ENCODE data around the gene HTR1B. TPM values are rescaled to one million over a fixed set of nuclear protein-coding genes. Genes with fewer than 3 reads are reported as not detected.

The HTR1B gene
- polyA plus RNA-seq, 2 of the 4 experiments (the other 2 are of a cell fraction), result 0.12 TPM; not detected in 1

DNA sequence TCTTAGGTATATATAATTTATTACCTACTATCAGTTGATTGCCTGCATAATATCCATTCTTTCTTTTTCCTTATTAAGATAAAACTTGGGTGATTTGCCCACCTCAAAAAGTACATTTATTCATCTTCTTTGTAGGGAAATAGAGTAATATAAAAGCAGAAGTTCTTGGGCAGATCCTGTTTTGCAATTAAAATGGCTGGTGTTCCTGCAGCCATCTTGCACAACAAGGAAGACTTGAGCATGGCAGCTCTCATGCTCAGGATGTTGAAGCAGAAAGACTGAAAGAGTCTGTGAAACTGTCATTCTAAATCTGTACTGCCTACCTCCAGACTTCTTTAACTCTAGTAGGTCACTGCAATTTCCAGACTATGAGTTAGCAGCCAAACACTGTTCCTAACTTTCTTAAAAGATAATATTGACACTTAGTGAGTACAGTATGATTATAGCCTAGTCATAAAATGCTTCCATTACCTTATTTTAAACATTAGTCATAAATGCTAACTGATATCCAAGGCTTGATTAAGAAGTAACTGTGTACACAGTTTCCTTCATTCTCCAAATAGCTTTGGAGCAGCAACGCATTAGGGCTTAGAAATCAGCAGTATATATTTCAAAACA, 24.6 kb upstream of the HTR1B start:
- ATAC-seq, result no peak
- H3K9me3 ChIP-seq, result no peaks in the 10 kb centered on the region
- H3K4me2 ChIP-seq, result no peak overlapping the region
- ChIA-PET CTCF (no interaction called here), POLR2A (no interaction called here)
- no peak for DNase-seq (ENCODE audit: low read depth in 1 of 2, low spot score in 1 of 2)
- H3K27ac ChIP-seq, result no peak overlapping the region
- FAIRE-seq, result no peak
- no peaks in the 10 kb centered on the region for H3K4me1 ChIP-seq
- TF ChIP-seq ZNF302 (CRISPR knock-in tag; IDR thresholded peaks at IDR 0.05), result no peak
- TF ChIP-seq HOXB5 (CRISPR knock-in tag; IDR thresholded peaks at IDR 0.05), result no peak
- TF ChIP-seq HDAC2 (IDR thresholded peaks at IDR 0.05), result no peak
- TF ChIP-seq SREBF2 (IDR thresholded peaks at IDR 0.05), result no peak
- TF ChIP-seq ZFP36 (IDR thresholded peaks at IDR 0.05; ENCODE audit: borderline replicate concordance, partially characterized antibody), result no peak
- TF ChIP-seq CEBPB (IDR thresholded peaks at IDR 0.05), result no peak
- no peak for TF ChIP-seq KDM1A (IDR thresholded peaks at IDR 0.05; ENCODE audit: low read depth)
- WGBS (ENCODE audit: missing lambda C conversion rate), result 0% methylated on average over 1 of the region's 1 CpG
- H3K4me3 ChIP-seq, result no peak overlapping the region

GRCh38 chr6:77482981-77483380, 19.7 kb upstream of the HTR1B start:
- TF ChIP-seq RCOR1 (IDR thresholded peaks at IDR 0.05; ENCODE audit: low read depth, low read length), result no peak
- no peak for TF ChIP-seq NFE2L2 (conservative IDR thresholded peaks at IDR 0.05; ENCODE audit: low read length)
- no peak for TF ChIP-seq NPAS2 (CRISPR knock-in tag; IDR thresholded peaks at IDR 0.05; ENCODE audit: borderline replicate concordance)
- TF ChIP-seq EHF (CRISPR knock-in tag; IDR thresholded peaks at IDR 0.05), result no peak
- TF ChIP-seq MAFK (IDR thresholded peaks at IDR 0.05; ENCODE audit: partially characterized antibody), result no peak
- no peak for TF ChIP-seq HDAC2 (IDR thresholded peaks at IDR 0.05)
- no peak for TF ChIP-seq KDM5A (IDR thresholded peaks at IDR 0.05)
- TF ChIP-seq ELK1 (IDR thresholded peaks at IDR 0.05; ENCODE audit: low read depth, low read length), result no peak
- TF ChIP-seq JUN (IDR thresholded peaks at IDR 0.05), result no peak
- TF ChIP-seq HMGXB4 (CRISPR knock-in tag; IDR thresholded peaks at IDR 0.05; ENCODE audit: borderline replicate concordance), result no peak
- no peak for TF ChIP-seq MAX (IDR thresholded peaks at IDR 0.05)
- Histone ChIP-seq H3K9me3 (no peaks in the 10 kb centered on the region), H3K27ac (no peak overlapping the region), H3K4me1 (no peaks in the 10 kb centered on the region), H3K4me2 (no peak overlapping the region), H3K4me3 (no peak overlapping the region)
- CTCF ChIA-PET, result no interaction called here
- no peak for DNase-seq (ENCODE audit: low read depth in 1 of 2, low spot score in 1 of 2)
- no peak for ATAC-seq
- WGBS (ENCODE audit: missing lambda C conversion rate), result 20% methylated on average over 1 of the region's 1 CpG
- no peak for FAIRE-seq
- POLR2A ChIA-PET, result no interaction called here

DNA sequence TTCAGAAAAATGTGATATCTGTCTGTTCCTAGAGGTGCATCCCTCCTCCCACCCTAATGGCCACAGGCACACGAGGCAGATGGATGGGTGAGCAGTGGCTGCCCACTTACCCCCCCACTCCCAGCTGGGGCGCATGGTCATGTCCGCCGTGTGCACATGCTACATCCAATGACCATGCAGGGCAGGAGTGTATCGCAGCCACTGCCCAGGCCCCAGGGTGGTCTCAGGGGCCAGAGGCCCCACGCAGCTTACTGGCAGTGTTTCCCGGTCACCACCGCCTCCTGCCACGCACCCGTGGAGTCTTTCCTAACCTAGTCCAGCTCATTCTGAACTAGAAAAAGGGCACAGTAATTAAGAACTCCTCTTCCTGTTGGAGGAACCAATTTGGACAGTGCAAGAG, 11.7 kb upstream of the HTR1B start:
- FAIRE-seq (no peak), ATAC-seq (no peak), DNase-seq (ENCODE audit: low read depth in 1 of 2, low spot score in 1 of 2) (no peak)
- TF ChIP-seq CHD2 (IDR thresholded peaks at IDR 0.05; ENCODE audit: low read length, partially characterized antibody), result no peak
- no peak for TF ChIP-seq SMC3 (IDR thresholded peaks at IDR 0.05)
- no peak for TF ChIP-seq RCOR1 (IDR thresholded peaks at IDR 0.05; ENCODE audit: low read depth, low read length)
- TF ChIP-seq, protein P1, sequence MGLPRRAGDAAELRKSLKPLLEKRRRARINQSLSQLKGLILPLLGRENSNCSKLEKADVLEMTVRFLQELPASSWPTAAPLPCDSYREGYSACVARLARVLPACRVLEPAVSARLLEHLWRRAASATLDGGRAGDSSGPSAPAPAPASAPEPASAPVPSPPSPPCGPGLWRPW (IDR thresholded peaks at IDR 0.05), result no peak
- no peak for TF ChIP-seq FOSB (CRISPR knock-in tag; IDR thresholded peaks at IDR 0.05)
- TF ChIP-seq EP300 (IDR thresholded peaks at IDR 0.05), result no peak
- TF ChIP-seq SREBF2 (IDR thresholded peaks at IDR 0.05), result no peak
- TF ChIP-seq RNF2 (IDR thresholded peaks at IDR 0.05; ENCODE audit: borderline replicate concordance, low read depth), result no peak
- TF ChIP-seq CBX2 (IDR thresholded peaks at IDR 0.05; ENCODE audit: borderline replicate concordance, low read depth), result no peak
- Histone ChIP-seq H3K9me3 (no peaks in the 10 kb centered on the region), H3K4me2 (no peak overlapping the region), H3K4me1 (no peaks in the 10 kb centered on the region), H3K4me3 (no peak overlapping the region), H3K27ac (no peak overlapping the region)
- ChIA-PET POLR2A (no interaction called here), CTCF (no interaction called here)
- 96% methylated on average over 5 of the region's 10 CpGs for whole genome bisulfite sequencing (ENCODE audit: missing lambda C conversion rate)

Measured in A549 (cell line).